B cell (primary cell): ENCODE measurements around the gene TAF6. TPM values are rescaled to one million over a fixed set of nuclear protein-coding genes. Genes with fewer than 3 reads are reported as not detected.

Experiments used
- ATAC-seq: fragments of 200-7000 bp; cut with Tn5 transposase; one replicate; pipeline ENCODE4 v1.10.0; 2021; ENCODE audit warnings: low read depth, mild to moderate bottlenecking, moderate number of reproducible peaks, moderate library complexity
- CTCF ChIA-PET: fragments of 350-600 bp; sonication (Branson Sonifier 250); formaldehyde crosslinking; loops from one replicate; lab custom pipeline; 2021; ENCODE audit warnings: antibody characterized with exemption, inconsistent platforms; lab: Charles Lee
- POLR2A ChIA-PET: fragments of 350-600 bp; sonication (Branson Sonifier 250); formaldehyde crosslinking; loops from one replicate; lab custom pipeline; 2021; ENCODE audit warnings: antibody characterized with exemption; lab: Charles Lee
- DNase-seq: peaks from one replicate; pipeline ENCODE4 v3.0.0; 2013
- H2AFZ ChIP-seq: 2 replicates; pipeline ENCODE4 v1.6.1; 2012; ENCODE audit warnings: mild to moderate bottlenecking, low read depth, low read length; ENCODE audit not compliant: insufficient read depth, poor library complexity, severe bottlenecking
- H3K27ac ChIP-seq, 2 donors: 1 replicate in 1 of 2; 2 replicates in 1 of 2; pipeline ENCODE4 v1.5.1; 2012 to 2013; ENCODE audit warnings: low read length in 2 of 2, mild to moderate bottlenecking in 2 of 2, moderate library complexity in 1 of 2
- H3K27me3 ChIP-seq, 4 experiments: fragments of 200-600 bp in 1 of 4; sonication (generic) in 1 of 4; replicated peaks in 1 of 4; 1 replicate in 2 of 4; 2 replicates in 2 of 4; pipeline versions ENCODE4 v1.6.1 to v1.7.0; 2013 to 2016; ENCODE audit warnings: low read length in 3 of 4, mild to moderate bottlenecking in 2 of 4, mixed read lengths in 1 of 4, moderate library complexity in 1 of 4; ENCODE audit not compliant: insufficient read depth in 4 of 4, control insufficient read depth in 3 of 4; ENCODE audit errors: control extremely low read depth in 1 of 4
- H3K36me3 ChIP-seq, 2 experiments: replicated peaks in 1 of 2; 1 replicate in 1 of 2; 2 replicates in 1 of 2; pipeline versions ENCODE4 v1.6.1 to v1.7.1; 2013; ENCODE audit warnings: low read length in 1 of 2; ENCODE audit not compliant: insufficient read depth in 2 of 2, control insufficient read depth in 1 of 2; ENCODE audit errors: control extremely low read depth in 1 of 2, extremely low read depth in 1 of 2
- H3K4me1 ChIP-seq, 2 donors: fragments of 200-600 bp in 1 of 2; sonication (generic) in 1 of 2; 1 replicate in 1 of 2; 2 replicates in 1 of 2; pipeline versions ENCODE4 v1.5.1 to v1.6.1; 2013 to 2017; ENCODE audit warnings: low read length in 2 of 2; ENCODE audit not compliant: control insufficient read depth in 2 of 2, insufficient read depth in 2 of 2
- H3K4me2 ChIP-seq: replicated peaks from 2 replicates; pipeline ENCODE3; 2012; ENCODE audit warnings: mild to moderate bottlenecking, low read depth, low read length; ENCODE audit not compliant: poor library complexity, severe bottlenecking
- H3K4me3 ChIP-seq, 5 experiments: fragments of 200-600 bp in 1 of 5; sonication (generic) in 1 of 5; 1 replicate in 3 of 5; 2 replicates in 2 of 5; pipeline versions ENCODE4 v1.5.1 to v1.7.0; 2011 to 2016; ENCODE audit warnings: low read length in 4 of 5, mild to moderate bottlenecking in 4 of 5, low read depth in 2 of 5, control low read depth in 1 of 5, moderate library complexity in 1 of 5; ENCODE audit not compliant: insufficient read depth in 1 of 5; ENCODE audit errors: control extremely low read depth in 1 of 5, extremely low read depth in 1 of 5
- H3K79me2 ChIP-seq: fragments of 200-600 bp; sonication (generic); one replicate; pipeline ENCODE4 v1.6.0; 2016; ENCODE audit warnings: low read length; ENCODE audit not compliant: control insufficient read depth, insufficient read depth
- H3K9ac ChIP-seq: fragments of 200-600 bp; sonication (generic); 2 replicates; pipeline ENCODE4 v1.6.1; 2017; ENCODE audit warnings: mild to moderate bottlenecking, low read length, moderate library complexity
- H3K9me3 ChIP-seq, 3 donors: one replicate each; pipeline versions ENCODE4 v1.6.1 to v1.7.1; 2013; ENCODE audit warnings: low read length in 2 of 3; ENCODE audit not compliant: control insufficient read depth in 2 of 3, insufficient read depth in 1 of 3; ENCODE audit errors: control extremely low read depth in 1 of 3
- H4K20me1 ChIP-seq: 2 replicates; pipeline ENCODE4 v1.6.0; 2012; ENCODE audit warnings: mild to moderate bottlenecking, low read length; ENCODE audit not compliant: insufficient read depth, control insufficient read depth, poor library complexity, severe bottlenecking
- H3K27ac Mint-ChIP-seq: one replicate; pipeline ENCODE4 v1.8.0; 2021; ENCODE audit warnings: mixed read lengths
- H3K27me3 Mint-ChIP-seq: one replicate; pipeline ENCODE4 v1.8.0; 2021; ENCODE audit warnings: mixed read lengths
- H3K4me1 Mint-ChIP-seq: one replicate; pipeline ENCODE4 v1.8.0; 2021; ENCODE audit warnings: mixed read lengths
- H3K4me3 Mint-ChIP-seq: one replicate; pipeline ENCODE4 v1.8.0; 2021; ENCODE audit warnings: mixed read lengths
- H3K9me3 Mint-ChIP-seq: one replicate; pipeline ENCODE4 v1.8.0; 2022; ENCODE audit warnings: mixed read lengths; ENCODE audit not compliant: insufficient read depth
- EZH2 ChIP-seq: IDR thresholded peaks from 2 replicates; pipeline ENCODE4 v1.6.1; 2012; ENCODE audit warnings: borderline replicate concordance, low read depth, mild to moderate bottlenecking, moderate library complexity, low read length; ENCODE audit not compliant: insufficient read depth, poor library complexity, severe bottlenecking
- WGBS: methylation state at CpG from one replicate; pipeline ENCODE4 v1.1.5; 2013; ENCODE audit warnings: missing lambda C conversion rate; ENCODE audit not compliant: insufficient coverage; 5-methylcytosine and 5-hydroxymethylcytosine counted together
- intact Hi-C: fragments of 100-400 bp; cut with micrococcal nuclease; formaldehyde crosslinking; loops from one replicate; pipeline ENCODE4 v1.10.0; 2022
- polyA plus RNA-seq: library from polyadenylated mRNA; depleted of rRNA; stranded (reverse); fragments of >200 nt; gene quantifications from 2 replicates; pipeline ENCODE4 v1.2.3, GENCODE V29; 2012
- total RNA-seq, 2 donors: library from RNA; stranded (reverse); fragments of 120-200 nt in 1 of 2; gene quantifications; 1 replicate in 1 of 2; 2 replicates in 1 of 2; pipeline versions ENCODE4 v1.2.3 to v1.2.4, GENCODE V29; 2013 to 2022
- TF ChIP-seq, protein P1 (sequence below): fragments of 200-600 bp; IDR thresholded peaks from one replicate; pipeline ENCODE4 v1.8.0; 2022; ENCODE audit warnings: antibody characterized with exemption, mild to moderate bottlenecking

Gene TAF6
- total and polyA plus RNA-seq, 2 donors (not counting 1 experiment from before 2014, with no cell fraction given) = 48.3 to 65.8 TPM

DNA sequence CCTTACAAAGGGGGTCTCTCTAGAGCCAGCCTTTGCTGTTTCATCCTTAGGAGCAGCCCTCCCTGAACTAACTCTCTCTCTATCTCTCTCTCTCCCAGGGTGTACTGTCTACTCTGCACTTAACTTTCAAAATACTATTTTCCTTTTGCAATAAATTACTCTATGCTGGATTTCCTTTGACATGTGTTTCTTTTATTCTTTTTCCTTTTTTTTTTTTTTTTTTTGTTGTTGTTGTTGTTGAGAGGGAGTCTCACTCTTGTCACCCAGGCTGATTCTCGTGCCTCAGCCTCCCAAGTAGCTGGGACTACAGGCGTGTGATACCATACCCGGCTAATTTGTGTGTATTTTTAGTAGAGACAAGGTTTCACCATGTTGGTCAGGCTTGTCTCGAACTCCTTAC lies 36.2 kb downstream of the TAF6 start:
- Mint-ChIP-seq H3K4me1 (peaks cover 36% of the 10 kb centered on the region), H3K4me3 (peak overlapping the region; percentile 86), H3K27ac (peak overlapping the region; percentile 91), H3K27me3 (no peaks in the 10 kb centered on the region), H3K9me3 (no peaks in the 10 kb centered on the region)
- H3K4me1 ChIP-seq = peaks cover 18 to 26% of the 10 kb centered on the region in 2 donors
- H3K27me3 ChIP-seq = no peaks in the 10 kb centered on the region
- WGBS = 50% methylated on average over 1 of the region's 4 CpGs
- peak overlapping the region in 1 of 5 experiments; percentile 70 for H3K4me3 ChIP-seq
- peak overlapping the region; percentile 31 to 91 for H3K27ac ChIP-seq
- ChIA-PET POLR2A (interaction anchor here (0.5 to 2.1 kb wide), 13 partner anchors 18 to 1168 kb away, joined by 3 to 19 read pairs (median 4); partner anchors contain the start of genes AP4M1, LAMTOR4, MBLAC1 and MCM7), CTCF (interaction anchor here (0.7 to 2.0 kb wide), 11 partner anchors 17 to 346 kb away, joined by 3 to 19 read pairs (median 5); partner anchors contain the start of genes AP4M1, MBLAC1, MCM7 and ZCWPW1)
- intact Hi-C loops = loop anchor here (1.0 to 10.0 kb wide), 9 partner anchors 18 to 592 kb away; partner anchors contain the start of genes AP4M1, CNPY4, FBXO24 and GNB2
- peaks cover 20% of the 10 kb centered on the region for H4K20me1 ChIP-seq
- no peak overlapping the region for H2AFZ ChIP-seq
- no peaks in the 10 kb centered on the region for H3K9me3 ChIP-seq
- H3K36me3 ChIP-seq = peaks cover 1 to 11% of the 10 kb centered on the region in 2 experiments
- H3K79me2 ChIP-seq = peaks cover 37% of the 10 kb centered on the region
- TF ChIP-seq EZH2 = no peak
- TF ChIP-seq, protein P1, sequence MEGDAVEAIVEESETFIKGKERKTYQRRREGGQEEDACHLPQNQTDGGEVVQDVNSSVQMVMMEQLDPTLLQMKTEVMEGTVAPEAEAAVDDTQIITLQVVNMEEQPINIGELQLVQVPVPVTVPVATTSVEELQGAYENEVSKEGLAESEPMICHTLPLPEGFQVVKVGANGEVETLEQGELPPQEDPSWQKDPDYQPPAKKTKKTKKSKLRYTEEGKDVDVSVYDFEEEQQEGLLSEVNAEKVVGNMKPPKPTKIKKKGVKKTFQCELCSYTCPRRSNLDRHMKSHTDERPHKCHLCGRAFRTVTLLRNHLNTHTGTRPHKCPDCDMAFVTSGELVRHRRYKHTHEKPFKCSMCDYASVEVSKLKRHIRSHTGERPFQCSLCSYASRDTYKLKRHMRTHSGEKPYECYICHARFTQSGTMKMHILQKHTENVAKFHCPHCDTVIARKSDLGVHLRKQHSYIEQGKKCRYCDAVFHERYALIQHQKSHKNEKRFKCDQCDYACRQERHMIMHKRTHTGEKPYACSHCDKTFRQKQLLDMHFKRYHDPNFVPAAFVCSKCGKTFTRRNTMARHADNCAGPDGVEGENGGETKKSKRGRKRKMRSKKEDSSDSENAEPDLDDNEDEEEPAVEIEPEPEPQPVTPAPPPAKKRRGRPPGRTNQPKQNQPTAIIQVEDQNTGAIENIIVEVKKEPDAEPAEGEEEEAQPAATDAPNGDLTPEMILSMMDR = no peak
- no peak for DNase-seq
- peak overlapping the region; percentile 72 for H3K4me2 ChIP-seq
- peak overlapping the region; percentile 73 for H3K9ac ChIP-seq
- no peak for ATAC-seq

GRCh38 chr7:100081535-100082102 lies 37.5 kb downstream of the TAF6 start, which contains the start of gene ZNF3:
Gene ZNF3, minus strand, starts transcription at chr7:100081723. Its CDS starts 4,366 bp downstream, at chr7:100077357.
- DNase-seq = peak; percentile 99
- peaks cover 29% of the 10 kb centered on the region for H3K79me2 ChIP-seq
- ChIA-PET CTCF (interaction anchor here (0.6 to 2.0 kb wide), 7 partner anchors 18 to 130 kb away, joined by 3 to 19 read pairs (median 6); partner anchors contain the start of genes AP4M1, MBLAC1 and MCM7), POLR2A (interaction anchor here (0.9 to 2.1 kb wide), 13 partner anchors 19 to 347 kb away, joined by 3 to 19 read pairs (median 6); partner anchors contain the start of genes AP4M1, LAMTOR4, MBLAC1 and MCM7)
- peak within 1 kb of the TSS; percentile 67 for H2AFZ ChIP-seq
- intact Hi-C loops = loop anchor here (1.0 to 10.0 kb wide), 14 partner anchors 8 to 593 kb away; partner anchors contain the start of genes AP4M1, CNPY4, FBXO24 and GNB2
- peak within 1 kb of the TSS; percentile 81 to 91 for H3K27ac ChIP-seq
- peaks cover 32% of the 10 kb centered on the region for H3K4me1 Mint-ChIP-seq
- H3K4me3 Mint-ChIP-seq = peak within 1 kb of the TSS; percentile 86
- peak within 1 kb of the TSS; percentile 72 for H3K4me2 ChIP-seq
- TF ChIP-seq, protein P1 = peak; percentile 96
- no peak for TF ChIP-seq EZH2
- peaks cover 27% of the 10 kb centered on the region for H4K20me1 ChIP-seq
- under 1% methylated on average over 46 of the region's 55 CpGs for WGBS
- peak within 1 kb of the TSS; percentile 70 to 84 (median 79) for H3K4me3 ChIP-seq
- ATAC-seq = peak; percentile 77
- peaks cover 16 to 24% of the 10 kb centered on the region in 2 donors for H3K4me1 ChIP-seq
- peaks cover 3 to 17% of the 10 kb centered on the region in 2 experiments for H3K36me3 ChIP-seq
- H3K9me3 Mint-ChIP-seq = no peaks in the 10 kb centered on the region
- H3K27me3 Mint-ChIP-seq = no peaks in the 10 kb centered on the region
- peak within 1 kb of the TSS; percentile 91 for H3K27ac Mint-ChIP-seq
- no peaks in the 10 kb centered on the region for H3K27me3 ChIP-seq
- H3K9me3 ChIP-seq = no peaks in the 10 kb centered on the region
- H3K9ac ChIP-seq = peak within 1 kb of the TSS; percentile 73
